NT2/D1 (cell line): ENCODE results near the gene LRRC75B.
"Not testable (repeated sequence)": the region's sequence is repeated elsewhere in the genome, so short reads cannot be mapped to it uniquely, and the experiment has no call there.

Source experiments
- DNase-seq: peaks from one replicate; pipeline ENCODE4 v3.0.0-alpha.2; 2011; ENCODE audit warnings: low read depth, low spot score
- H3K27me3 ChIP-seq: 2 replicates; pipeline ENCODE4 v1.6.0; 2011; ENCODE audit warnings: mild to moderate bottlenecking; ENCODE audit not compliant: insufficient read length, insufficient read depth
- H3K36me3 ChIP-seq: 2 replicates; pipeline ENCODE4 v1.6.1; 2011; ENCODE audit warnings: mild to moderate bottlenecking, low read length, mixed read lengths; ENCODE audit not compliant: insufficient read depth, insufficient read length
- H3K4me1 ChIP-seq: 2 replicates; pipeline ENCODE4 v1.5.1; 2011; ENCODE audit not compliant: insufficient read depth, insufficient read length
- H3K4me3 ChIP-seq: 2 replicates; pipeline ENCODE4 v1.5.1; 2011; ENCODE audit warnings: low read depth; ENCODE audit not compliant: insufficient read length
- H3K9ac ChIP-seq: 2 replicates; pipeline ENCODE4 v1.6.0; 2011; ENCODE audit warnings: low read depth; ENCODE audit not compliant: insufficient read length
- H3K9me3 ChIP-seq: 2 replicates; pipeline ENCODE4 v1.5.1; 2011; ENCODE audit warnings: mild to moderate bottlenecking, low read length; ENCODE audit not compliant: insufficient read depth

Gene LRRC75B

DNA sequence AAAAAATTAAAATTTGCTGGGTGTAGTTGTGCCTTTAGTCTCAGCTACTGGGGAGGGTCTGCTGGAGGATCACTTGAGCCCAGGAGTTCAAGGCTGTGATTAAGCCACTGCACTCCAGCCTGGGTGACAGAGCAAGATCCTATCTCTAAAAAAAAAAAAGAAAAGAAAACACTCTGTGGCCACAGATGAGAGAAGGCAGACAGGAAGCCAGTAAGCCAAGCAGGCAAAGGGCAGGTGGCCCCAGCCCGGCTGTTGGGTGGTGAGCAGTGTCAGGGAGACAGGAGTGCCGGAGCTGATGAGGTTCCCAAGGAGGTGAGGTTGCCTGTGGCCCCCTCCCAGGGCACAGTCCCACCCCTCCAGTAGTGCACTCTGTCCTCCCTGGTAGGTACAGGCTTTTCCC, 29.7 kb upstream of the LRRC75B start:
- not testable (repeated sequence) for H3K9ac ChIP-seq, H3K4me3 ChIP-seq, H3K9me3 ChIP-seq, H3K36me3 ChIP-seq, H3K4me1 ChIP-seq, H3K27me3 ChIP-seq, DNase-seq

DNA sequence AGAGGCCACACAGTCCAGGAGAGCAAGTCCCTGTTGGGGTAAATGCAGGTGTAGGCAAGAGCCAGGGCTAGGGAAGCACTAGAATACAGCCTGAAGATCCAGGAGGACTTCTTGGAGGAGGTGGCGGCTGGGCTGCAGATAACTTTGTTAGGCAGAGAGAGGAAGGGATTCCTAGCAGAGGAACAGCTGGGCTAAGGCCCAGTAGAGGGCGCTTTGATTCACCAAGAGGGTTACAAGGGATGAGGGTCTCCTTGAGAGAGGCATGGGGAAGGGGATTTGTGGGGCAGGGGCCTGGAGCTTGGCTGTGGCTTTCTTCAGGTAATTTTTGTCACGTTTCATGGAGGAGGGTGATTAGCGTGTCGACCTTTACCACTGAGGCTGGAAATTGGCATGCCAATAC, 28.4 kb upstream of the LRRC75B start:
- not testable (repeated sequence) for H3K27me3 ChIP-seq, H3K36me3 ChIP-seq, DNase-seq, H3K9ac ChIP-seq, H3K9me3 ChIP-seq, H3K4me1 ChIP-seq, H3K4me3 ChIP-seq

DNA sequence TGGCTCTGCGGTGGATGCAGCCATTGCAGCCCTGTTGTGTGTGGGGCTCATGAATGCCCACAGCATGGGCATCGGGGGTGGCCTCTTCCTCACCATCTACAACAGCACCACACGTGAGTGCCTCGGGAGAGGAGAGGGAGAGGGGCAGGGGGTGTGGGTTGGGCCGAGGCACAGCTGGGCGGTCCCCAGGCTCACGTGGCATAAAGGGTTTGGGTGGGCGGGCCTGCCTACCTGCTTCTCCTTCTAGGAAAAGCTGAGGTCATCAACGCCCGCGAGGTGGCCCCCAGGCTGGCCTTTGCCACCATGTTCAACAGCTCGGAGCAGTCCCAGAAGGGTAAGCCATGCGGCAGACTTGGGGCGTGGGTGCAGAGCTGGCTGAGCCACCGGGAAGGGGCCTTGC, 21.9 kb upstream of the LRRC75B start:
- DNase-seq, H3K27me3 ChIP-seq, H3K36me3 ChIP-seq, H3K4me3 ChIP-seq, H3K9ac ChIP-seq, H3K4me1 ChIP-seq, H3K9me3 ChIP-seq: not testable (repeated sequence)

DNA sequence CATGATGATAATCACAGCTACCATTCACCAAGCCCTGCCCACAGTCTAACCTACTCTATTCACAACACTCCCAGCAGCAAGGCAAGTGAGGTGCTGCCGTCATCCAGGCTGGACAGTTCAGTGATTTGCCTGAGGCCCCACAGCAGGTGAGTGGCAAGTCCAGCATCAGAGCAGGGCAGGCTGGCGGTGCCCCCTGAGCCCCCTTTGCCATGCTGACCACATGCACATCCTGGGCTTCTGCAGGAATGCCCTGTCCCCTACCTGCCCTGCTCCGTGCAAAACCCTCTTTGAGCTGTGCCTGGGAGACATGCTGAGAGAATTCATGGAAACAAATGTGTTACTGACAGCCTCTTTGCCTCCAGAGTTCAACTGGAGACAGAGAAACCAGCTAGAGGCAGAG, 17.0 kb upstream of the LRRC75B start:
- not testable (repeated sequence) for H3K4me1 ChIP-seq, H3K9ac ChIP-seq, DNase-seq, H3K36me3 ChIP-seq, H3K27me3 ChIP-seq, H3K9me3 ChIP-seq, H3K4me3 ChIP-seq

DNA sequence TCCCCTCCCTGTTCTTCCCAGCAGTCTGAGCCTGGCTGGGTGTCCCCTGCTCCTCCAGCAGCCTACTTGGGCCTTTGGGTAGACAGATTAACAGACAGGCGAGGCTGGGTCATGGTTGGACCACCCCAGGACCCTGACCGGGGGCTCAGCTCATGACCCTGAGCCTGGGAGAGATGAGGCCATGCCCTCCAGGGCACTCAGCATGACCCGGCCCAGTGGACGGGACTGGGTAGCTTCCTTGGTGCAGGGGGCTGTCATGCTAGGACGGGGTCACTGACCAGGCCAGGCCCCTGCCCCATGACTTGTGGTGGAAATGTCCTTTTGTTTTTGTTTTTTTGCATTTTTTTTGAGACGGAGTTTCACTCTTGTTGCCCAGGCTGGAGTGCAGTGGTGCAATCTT, 15.5 kb upstream of the LRRC75B start:
- H3K4me1 ChIP-seq, DNase-seq, H3K9ac ChIP-seq, H3K36me3 ChIP-seq, H3K4me3 ChIP-seq, H3K27me3 ChIP-seq, H3K9me3 ChIP-seq: not testable (repeated sequence)

DNA sequence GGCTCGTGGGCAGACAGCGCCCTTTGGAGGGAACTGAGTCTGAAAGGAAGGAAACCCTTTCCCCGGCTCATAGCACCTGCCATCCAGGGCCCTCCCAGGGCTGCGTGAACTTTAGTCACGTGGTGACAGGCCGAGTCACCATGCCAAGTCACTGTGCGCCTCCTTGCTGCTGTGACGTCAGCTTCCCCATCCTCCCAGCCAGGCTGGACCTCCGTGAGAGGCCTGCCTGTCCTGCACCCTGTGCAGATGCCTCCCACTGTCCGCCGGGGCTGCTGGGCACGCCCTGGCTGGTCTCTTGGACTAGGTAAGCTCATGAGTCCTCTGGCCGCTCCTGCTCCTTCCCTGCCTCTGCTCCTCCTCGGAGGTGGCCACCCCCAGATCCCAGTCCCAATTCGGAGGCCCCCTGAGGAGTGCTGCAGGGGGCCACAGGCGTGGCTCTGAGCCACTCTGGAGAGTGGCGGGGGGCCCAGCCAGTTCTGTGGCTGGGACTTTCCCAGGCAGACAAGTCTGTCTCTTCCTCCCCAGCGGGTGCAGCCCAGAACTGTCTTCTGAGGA, 14.6 kb upstream of the LRRC75B start:
- H3K27me3 ChIP-seq, H3K36me3 ChIP-seq, H3K9me3 ChIP-seq, H3K4me1 ChIP-seq, DNase-seq, H3K4me3 ChIP-seq: not testable (repeated sequence)
- H3K9ac ChIP-seq, result peak overlapping the region; percentile 3

DNA sequence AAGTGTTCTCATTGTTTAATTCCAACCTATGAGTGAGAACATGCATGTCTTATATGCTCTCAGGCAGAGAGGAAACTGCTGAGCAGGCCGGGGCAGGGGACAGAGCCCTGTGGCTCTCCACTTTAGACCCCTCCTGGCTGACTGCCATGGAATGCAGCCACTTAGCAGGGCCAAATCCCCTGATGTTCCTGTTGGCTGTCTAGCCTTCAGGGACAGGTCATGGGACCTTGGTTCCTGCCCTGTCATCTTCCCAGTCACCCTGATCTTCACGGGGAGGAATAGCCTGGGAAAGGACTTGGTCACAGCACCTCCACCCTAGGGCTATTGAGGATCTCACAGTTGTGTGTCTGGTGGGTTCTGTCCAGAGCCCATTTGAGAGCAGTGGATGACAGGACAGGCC, 13.5 kb upstream of the LRRC75B start:
- not testable (repeated sequence) for H3K4me3 ChIP-seq, H3K9me3 ChIP-seq, H3K27me3 ChIP-seq, H3K9ac ChIP-seq, H3K4me1 ChIP-seq, H3K36me3 ChIP-seq, DNase-seq

DNA sequence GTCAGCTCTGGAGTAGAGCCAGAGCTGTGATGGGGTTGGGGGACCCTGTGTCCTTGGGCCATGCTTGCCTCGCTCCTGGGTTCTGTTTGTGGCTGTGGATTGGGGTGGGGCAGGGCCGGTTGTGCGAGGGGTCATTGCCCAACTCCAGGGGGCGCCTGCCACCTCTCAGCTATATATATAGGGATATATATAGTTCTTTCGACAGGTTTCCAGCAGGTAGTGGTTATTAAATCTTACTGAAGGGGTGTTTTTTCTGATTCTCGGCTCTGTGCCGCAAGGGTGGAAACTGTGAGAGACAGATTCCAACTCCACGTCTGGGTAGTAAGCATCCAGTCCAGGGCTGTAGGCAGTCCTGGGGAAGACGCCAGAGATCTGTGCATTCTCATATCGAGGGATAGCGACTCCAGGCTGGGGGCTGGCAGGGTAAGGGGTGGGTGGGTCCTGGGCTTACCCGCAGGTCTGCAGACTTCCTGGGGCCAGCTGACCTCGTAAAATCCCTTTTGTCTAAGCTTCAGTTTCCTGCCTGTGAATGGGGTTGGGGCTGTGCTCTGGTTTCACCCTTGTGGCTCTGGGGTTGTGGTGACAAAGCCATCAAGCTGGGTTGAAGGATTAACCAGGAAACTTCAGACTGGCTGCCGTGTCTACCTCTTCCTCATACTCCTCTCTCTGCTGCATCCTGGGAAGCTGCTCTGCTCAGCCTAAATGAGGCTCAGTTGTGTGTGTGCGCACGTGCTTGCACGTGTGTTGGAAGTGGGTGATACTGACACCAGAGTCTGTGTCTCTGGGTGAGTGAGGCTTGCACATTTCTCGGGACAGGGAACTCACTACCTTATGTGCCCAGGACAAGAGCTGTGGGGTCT, 11.1 kb upstream of the LRRC75B start:
- not testable (repeated sequence) for DNase-seq, H3K9me3 ChIP-seq, H3K4me1 ChIP-seq, H3K9ac ChIP-seq, H3K36me3 ChIP-seq, H3K27me3 ChIP-seq
- H3K4me3 ChIP-seq, result peak overlapping the region; percentile 11

DNA sequence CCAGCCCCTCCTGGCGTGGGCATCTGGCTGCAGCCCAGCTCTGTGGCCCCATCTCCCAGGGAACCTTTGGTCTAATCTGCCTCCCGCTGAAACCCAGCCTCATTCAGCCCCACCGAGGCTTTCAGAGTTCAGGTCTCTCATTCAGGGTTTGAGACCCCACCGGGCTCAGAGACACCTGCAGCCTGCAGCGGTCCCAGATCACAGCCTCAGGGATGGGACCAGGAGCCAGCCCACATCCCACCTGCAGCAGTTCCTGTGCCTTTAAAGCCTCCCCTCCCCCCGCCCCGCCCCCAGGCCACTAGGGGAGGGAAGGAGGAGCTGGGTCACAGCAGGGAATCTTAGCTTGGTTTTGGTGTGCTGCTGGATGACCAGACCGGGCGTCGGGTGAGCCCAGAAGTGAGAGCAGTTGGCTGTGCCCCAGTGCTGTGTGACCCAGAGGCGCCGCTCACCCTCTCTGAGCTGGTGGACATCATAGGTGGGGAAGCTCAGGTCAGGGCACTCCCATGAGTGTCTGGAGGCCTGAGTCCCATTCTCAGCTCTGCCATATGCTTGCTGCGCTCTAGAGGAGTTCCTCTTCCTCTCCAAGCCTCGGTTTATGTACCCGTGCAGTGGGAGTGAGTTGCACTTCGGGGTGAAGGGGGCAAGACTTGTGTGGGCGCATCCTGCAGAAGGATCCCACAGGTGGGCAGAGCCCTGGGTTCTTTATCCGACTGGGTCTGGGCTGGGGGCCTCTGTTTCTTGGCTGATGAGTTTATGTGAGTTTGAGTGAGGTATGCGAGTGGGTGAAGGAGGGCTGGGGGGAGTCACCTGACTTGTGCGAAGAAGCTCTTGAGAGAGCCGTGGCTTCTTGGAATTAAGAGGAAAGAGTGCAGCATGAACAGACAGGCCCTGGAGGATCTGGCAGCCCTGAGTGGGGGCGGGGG, 10.2 kb upstream of the LRRC75B start, which contains the start of gene GGT1:
GGT1 (plus strand) TSS at position 347 of the 923 bp plus-strand sequence. CDS start 7,889 bp downstream, outside the sequence.
- not testable (repeated sequence) for H3K4me1 ChIP-seq, H3K9ac ChIP-seq, H3K9me3 ChIP-seq, H3K27me3 ChIP-seq, DNase-seq, H3K36me3 ChIP-seq
- H3K4me3 ChIP-seq, result peak within 1 kb of the TSS; percentile 39

DNA sequence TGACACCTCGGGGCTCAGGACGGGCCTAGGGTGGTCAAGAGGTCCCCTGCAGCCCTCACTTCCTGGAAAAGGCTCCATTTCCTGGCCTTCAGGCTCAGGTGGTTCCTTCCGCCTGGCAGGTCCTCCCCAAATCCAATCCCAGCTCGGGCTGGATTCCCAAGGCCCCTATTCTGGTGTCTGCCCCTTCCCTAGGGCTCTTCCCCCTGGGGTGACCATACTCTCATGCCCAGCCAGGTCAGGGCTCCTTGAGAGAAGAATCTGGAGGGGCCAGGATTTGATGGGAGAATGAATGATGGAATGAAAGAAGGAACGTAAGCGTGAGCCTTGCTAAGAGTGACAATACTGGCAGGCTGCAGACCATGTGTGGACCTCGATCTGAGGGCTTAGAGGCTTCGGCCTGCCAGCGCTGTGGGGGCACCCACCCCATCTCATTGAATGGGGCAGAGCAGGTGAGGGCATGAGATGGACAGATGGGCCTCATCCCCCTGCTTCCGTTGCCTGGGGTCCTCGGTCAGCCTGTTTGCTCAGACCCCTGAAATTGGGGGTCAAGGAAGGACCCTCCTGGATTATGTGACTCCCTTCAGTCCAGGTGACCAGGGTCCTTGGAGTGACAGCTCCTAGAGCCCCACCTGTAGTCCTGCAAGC, 9.4 kb upstream of the LRRC75B start:
- not testable (repeated sequence) for H3K9me3 ChIP-seq, H3K27me3 ChIP-seq, H3K9ac ChIP-seq, H3K4me1 ChIP-seq, DNase-seq, H3K4me3 ChIP-seq, H3K36me3 ChIP-seq
